Measurements from ENCODE around the gene SPOCK2. TPM values are rescaled to one million over a fixed set of nuclear protein-coding genes. Genes with fewer than 3 reads are reported as not detected.

Gene SPOCK2
- total RNA-seq, 1 experiment from 2014 or later, result 1.1 TPM

GRCh38 chr10:72063703-72064391 lies 24.5 kb downstream of the SPOCK2 start (continued):
- TF ChIP-seq EZH2phosphoT487 (IDR thresholded peaks at IDR 0.05; ENCODE audit: borderline replicate concordance), result no peak
- no peak for TF ChIP-seq ZFX (IDR thresholded peaks at IDR 0.05)
- no peak for TF ChIP-seq EZH2 (IDR thresholded peaks at IDR 0.05)
- TF ChIP-seq CTCF (IDR thresholded peaks at IDR 0.05 in 2 of 3, conservative IDR thresholded peaks at IDR 0.05 in 1 of 3; ENCODE audit: borderline replicate concordance in 1 of 3, insufficient read depth in 1 of 3, low read depth in 2 of 3, low read length in 2 of 3), result no peak
- TF ChIP-seq RAD21 (IDR thresholded peaks at IDR 0.05; ENCODE audit: low read depth), result no peak

DNA sequence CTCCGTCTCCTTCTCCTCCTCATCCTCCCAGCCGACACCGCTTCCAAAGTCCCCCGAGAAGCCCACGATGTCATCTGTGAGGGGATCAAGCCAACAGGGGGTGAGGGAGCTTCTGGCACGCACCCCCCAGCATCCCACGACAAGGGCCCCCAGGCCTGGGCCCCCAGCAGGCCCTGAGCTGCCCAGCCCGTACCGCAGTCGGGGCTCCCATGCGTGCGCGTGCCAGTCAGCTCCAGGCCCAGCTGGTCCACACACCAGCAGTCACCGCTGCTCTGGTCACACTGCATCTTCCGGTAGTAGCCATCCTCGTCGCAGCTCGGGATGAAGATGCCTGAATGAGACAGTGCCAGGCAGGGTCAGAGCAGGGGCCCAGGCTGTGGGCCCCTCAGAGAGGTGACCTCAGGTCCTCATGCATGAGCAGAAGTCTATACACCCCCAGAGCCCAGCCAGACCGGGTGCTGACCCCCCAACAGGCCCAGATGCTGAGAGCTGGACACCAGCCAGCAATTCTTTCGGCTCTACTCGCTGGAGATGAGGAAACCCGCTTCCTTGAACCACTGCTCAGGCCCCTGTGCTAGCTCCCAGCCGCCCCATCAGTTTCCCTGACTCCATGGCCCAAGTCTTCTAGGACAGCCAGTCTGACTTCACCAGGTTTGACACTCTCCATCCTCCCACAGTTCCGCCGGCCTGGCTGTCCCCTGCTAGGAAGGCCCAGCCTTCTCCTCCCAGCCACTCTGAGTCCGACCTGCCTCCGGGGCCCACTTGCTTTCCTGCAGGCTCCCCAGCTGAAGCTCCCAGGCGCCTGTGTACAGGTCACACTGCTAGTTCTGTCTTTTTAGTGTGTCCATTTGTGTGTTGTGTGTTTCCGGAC lies 25.3 kb downstream of the SPOCK2 start:
- Histone ChIP-seq H3K27ac (ENCODE audit: low read depth, low read length) (no peak overlapping the region), H3K4me2 (ENCODE audit: low read length) (peak overlapping the region; percentile 32), H3K79me2 (ENCODE audit: insufficient read depth, low read length) (no peaks in the 10 kb centered on the region), H3K9me2 (ENCODE audit: insufficient read depth) (no peaks in the 10 kb centered on the region), H3K27me3 (ENCODE audit: insufficient read depth, low read length) (no peaks in the 10 kb centered on the region), H3K4me3 (replicated peaks in 1 of 2; ENCODE audit: low read depth in 1 of 2, low read length in 2 of 2) (no peak overlapping the region), H3K36me3 (ENCODE audit: control insufficient read depth in 1 of 2, insufficient read depth in 2 of 2, low read length in 2 of 2) (no peaks in the 10 kb centered on the region), H4K20me1 (ENCODE audit: insufficient read depth) (no peaks in the 10 kb centered on the region), H3K4me1 (ENCODE audit: control insufficient read depth in 1 of 2, insufficient read depth in 2 of 2, low read length in 2 of 2) (peaks cover 4 to 10% of the 10 kb centered on the region in 2 experiments; a peak in 2 of 4 replicates), H3K9me3 (ENCODE audit: control insufficient read depth in 1 of 2, insufficient read depth in 1 of 2, low read depth in 1 of 2, low read length in 2 of 2) (no peaks in the 10 kb centered on the region), H3K9ac (ENCODE audit: low read length) (no peak overlapping the region), H2AFZ (ENCODE audit: low read depth, low read length, poor library complexity, severe bottlenecking) (no peak overlapping the region)
- BruUV-seq (replicated peaks), result no TSS peak
- ChIA-PET CTCF (interaction anchor here (3.0 kb wide), 1 partner anchor 14 kb away, joined by 16 read pairs; no protein-coding TSS in a partner anchor), RAD21 (ENCODE audit: low non-redundant PET in 1 of 2, low total read pairs in 2 of 2, uncharacterized antibody in 2 of 2, unreplicated experiment in 2 of 2) (no interaction called here), POLR2A (no interaction called here)
- intact Hi-C loops (cut with micrococcal nuclease), result no loop called here
- no peak for DNase-seq (ENCODE audit: low read depth, low spot score)
- TF ChIP-seq, protein P1, sequence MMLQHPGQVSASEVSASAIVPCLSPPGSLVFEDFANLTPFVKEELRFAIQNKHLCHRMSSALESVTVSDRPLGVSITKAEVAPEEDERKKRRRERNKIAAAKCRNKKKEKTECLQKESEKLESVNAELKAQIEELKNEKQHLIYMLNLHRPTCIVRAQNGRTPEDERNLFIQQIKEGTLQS (IDR thresholded peaks at IDR 0.05), result no peak
- TF ChIP-seq POLR2AphosphoS5 (IDR thresholded peaks at IDR 0.05; ENCODE audit: low read depth, low read length), result no peak
- no peak for TF ChIP-seq SP1 (IDR thresholded peaks at IDR 0.05; ENCODE audit: low read depth)
- TF ChIP-seq SRF (IDR thresholded peaks at IDR 0.05; ENCODE audit: low read depth), result no peak
- TF ChIP-seq POLR2A (IDR thresholded peaks at IDR 0.05; ENCODE audit: borderline replicate concordance, extremely low read depth, insufficient read depth, insufficient read length), result no peak
- no peak for TF ChIP-seq RAD21 (IDR thresholded peaks at IDR 0.05; ENCODE audit: low read depth)
- TF ChIP-seq ZFX (IDR thresholded peaks at IDR 0.05), result no peak
- TF ChIP-seq SIN3A (IDR thresholded peaks at IDR 0.05; ENCODE audit: low read depth), result no peak
- TF ChIP-seq, protein P2, sequence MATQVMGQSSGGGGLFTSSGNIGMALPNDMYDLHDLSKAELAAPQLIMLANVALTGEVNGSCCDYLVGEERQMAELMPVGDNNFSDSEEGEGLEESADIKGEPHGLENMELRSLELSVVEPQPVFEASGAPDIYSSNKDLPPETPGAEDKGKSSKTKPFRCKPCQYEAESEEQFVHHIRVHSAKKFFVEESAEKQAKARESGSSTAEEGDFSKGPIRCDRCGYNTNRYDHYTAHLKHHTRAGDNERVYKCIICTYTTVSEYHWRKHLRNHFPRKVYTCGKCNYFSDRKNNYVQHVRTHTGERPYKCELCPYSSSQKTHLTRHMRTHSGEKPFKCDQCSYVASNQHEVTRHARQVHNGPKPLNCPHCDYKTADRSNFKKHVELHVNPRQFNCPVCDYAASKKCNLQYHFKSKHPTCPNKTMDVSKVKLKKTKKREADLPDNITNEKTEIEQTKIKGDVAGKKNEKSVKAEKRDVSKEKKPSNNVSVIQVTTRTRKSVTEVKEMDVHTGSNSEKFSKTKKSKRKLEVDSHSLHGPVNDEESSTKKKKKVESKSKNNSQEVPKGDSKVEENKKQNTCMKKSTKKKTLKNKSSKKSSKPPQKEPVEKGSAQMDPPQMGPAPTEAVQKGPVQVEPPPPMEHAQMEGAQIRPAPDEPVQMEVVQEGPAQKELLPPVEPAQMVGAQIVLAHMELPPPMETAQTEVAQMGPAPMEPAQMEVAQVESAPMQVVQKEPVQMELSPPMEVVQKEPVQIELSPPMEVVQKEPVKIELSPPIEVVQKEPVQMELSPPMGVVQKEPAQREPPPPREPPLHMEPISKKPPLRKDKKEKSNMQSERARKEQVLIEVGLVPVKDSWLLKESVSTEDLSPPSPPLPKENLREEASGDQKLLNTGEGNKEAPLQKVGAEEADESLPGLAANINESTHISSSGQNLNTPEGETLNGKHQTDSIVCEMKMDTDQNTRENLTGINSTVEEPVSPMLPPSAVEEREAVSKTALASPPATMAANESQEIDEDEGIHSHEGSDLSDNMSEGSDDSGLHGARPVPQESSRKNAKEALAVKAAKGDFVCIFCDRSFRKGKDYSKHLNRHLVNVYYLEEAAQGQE (IDR thresholded peaks at IDR 0.05; ENCODE audit: low read depth), result no peak
- TF ChIP-seq, protein P3, sequence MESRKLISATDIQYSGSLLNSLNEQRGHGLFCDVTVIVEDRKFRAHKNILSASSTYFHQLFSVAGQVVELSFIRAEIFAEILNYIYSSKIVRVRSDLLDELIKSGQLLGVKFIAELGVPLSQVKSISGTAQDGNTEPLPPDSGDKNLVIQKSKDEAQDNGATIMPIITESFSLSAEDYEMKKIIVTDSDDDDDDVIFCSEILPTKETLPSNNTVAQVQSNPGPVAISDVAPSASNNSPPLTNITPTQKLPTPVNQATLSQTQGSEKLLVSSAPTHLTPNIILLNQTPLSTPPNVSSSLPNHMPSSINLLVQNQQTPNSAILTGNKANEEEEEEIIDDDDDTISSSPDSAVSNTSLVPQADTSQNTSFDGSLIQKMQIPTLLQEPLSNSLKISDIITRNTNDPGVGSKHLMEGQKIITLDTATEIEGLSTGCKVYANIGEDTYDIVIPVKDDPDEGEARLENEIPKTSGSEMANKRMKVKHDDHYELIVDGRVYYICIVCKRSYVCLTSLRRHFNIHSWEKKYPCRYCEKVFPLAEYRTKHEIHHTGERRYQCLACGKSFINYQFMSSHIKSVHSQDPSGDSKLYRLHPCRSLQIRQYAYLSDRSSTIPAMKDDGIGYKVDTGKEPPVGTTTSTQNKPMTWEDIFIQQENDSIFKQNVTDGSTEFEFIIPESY (IDR thresholded peaks at IDR 0.05; ENCODE audit: extremely low read depth, insufficient replicate concordance, low read length), result no peak
- TF ChIP-seq YY1 (IDR thresholded peaks at IDR 0.05; ENCODE audit: extremely low read depth, insufficient replicate concordance, low read depth, low read length), result no peak
- TF ChIP-seq EZH2phosphoT487 (IDR thresholded peaks at IDR 0.05; ENCODE audit: borderline replicate concordance), result no peak
- TF ChIP-seq EZH2 (IDR thresholded peaks at IDR 0.05), result no peak
- ATAC-seq, result no peak
